ENCODE measurements around the gene ALG1.
A peak's percentile ranks its signal among the peaks of the same experiment; 100 is the strongest.
"Not testable (repeated sequence)": the region's sequence is repeated elsewhere in the genome, so short reads cannot be mapped to it uniquely, and the experiment has no call there.

Gene ALG1

DNA sequence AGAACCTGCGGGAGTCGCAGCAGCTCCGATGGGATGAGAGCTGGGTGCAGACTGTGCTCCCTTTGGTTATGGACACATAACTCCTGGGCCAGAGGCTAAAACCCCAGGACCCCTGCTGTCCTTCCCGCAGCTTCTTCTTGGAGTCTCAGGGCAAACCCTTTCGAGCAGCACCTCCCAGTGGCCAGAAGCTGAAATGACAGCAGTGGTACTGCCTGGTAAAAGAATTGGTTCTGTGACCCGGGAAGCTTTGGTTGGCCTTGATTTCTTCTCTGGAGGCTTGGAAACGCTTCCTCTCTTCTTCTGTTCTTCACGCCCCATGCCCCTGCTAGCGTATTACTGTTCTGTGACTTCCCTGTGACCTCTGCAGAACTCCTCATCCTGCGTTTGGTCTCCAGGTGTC is 13.2 kb downstream of the ALG1 start:
- TF ChIP-seq, protein P1, sequence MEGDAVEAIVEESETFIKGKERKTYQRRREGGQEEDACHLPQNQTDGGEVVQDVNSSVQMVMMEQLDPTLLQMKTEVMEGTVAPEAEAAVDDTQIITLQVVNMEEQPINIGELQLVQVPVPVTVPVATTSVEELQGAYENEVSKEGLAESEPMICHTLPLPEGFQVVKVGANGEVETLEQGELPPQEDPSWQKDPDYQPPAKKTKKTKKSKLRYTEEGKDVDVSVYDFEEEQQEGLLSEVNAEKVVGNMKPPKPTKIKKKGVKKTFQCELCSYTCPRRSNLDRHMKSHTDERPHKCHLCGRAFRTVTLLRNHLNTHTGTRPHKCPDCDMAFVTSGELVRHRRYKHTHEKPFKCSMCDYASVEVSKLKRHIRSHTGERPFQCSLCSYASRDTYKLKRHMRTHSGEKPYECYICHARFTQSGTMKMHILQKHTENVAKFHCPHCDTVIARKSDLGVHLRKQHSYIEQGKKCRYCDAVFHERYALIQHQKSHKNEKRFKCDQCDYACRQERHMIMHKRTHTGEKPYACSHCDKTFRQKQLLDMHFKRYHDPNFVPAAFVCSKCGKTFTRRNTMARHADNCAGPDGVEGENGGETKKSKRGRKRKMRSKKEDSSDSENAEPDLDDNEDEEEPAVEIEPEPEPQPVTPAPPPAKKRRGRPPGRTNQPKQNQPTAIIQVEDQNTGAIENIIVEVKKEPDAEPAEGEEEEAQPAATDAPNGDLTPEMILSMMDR (IDR thresholded peaks at IDR 0.05), result peak; percentile 73

DNA sequence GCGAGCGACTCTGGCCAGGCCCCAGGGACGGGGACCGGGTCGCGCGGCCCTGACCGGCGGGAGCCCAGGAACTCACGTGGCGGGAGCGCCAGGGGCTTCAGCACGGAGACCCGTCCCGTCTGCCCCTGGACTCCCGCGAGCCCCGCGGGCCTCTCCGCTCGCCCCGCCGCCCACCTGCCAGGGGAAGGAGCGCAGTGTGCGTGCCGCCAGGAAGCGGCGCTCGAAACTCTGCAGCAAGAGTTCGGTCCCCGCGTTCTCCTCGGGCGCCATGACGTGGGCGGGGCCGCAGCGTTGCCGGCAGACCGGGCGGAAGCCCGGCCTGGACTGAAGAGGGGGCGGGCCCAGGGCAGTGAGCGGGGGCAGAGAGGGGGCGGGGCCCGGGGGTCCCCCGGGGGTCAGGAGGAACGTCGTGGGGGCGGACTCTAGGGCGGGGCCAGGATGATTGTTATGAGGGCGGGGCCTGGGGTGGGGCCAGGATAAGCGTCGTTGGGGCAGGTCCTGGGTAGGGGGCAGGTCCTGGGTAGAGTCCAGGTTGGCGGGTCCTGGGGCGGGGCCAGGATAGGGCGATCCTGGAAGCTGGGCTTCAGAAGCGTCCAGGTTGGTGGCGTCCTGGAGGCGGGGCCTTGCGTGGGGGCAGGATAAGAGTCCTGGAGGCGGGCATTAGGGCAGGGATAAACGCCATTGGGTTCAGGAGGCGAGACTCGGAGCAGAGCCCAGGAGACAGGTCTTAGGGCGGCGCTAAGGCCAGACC is 26.0 kb downstream of the ALG1 start, which contains the start of gene EEF2KMT:
Gene EEF2KMT (minus strand): TSS at position 326 of the 751 bp plus-strand sequence. CDS start 56 bp downstream, at position 270.
- TF ChIP-seq, protein P1 (IDR thresholded peaks at IDR 0.05), result not testable (repeated sequence)

DNA sequence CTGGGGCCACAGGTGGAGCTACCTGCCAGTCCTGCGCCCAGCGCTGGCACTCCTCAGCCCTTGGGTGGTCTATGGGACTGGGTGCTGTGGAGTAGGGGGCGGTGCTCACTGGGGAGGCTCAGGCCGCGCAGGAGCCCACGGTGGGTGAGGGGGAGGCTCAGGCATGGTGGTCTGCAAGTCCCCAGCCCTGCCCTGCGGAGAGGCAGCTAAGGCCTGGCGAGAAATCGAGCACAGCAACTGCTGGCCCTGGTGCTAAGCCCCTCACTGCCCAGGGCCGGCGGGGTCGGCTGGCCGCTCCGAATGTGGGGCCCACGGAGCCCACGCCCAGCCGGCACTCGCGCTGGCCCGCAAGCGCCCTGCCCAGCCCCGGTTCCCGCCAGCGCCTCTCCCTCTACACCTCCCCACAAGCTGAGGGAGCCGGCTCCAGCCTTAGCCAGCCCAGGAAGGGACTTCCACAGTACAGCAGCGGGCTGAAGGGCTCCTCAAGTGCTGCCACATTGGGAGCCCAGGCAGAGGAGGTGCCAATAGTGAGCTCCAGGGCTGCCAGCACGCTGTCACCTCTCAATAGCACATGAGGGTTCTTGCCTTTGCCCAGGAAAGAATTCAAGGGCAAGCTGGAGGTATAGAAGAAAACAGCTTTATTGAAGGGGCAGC is 37.0 kb downstream of the ALG1 start:
- TF ChIP-seq, protein P1 (IDR thresholded peaks at IDR 0.05), result no peak
